GM12878 (cell line): Measurements from ENCODE around the gene DDX56.

Experiments
- CREM ChIP-seq: IDR thresholded peaks from 2 replicates; pipeline ENCODE4 v1.6.1; 2014; ENCODE audit warnings: antibody characterized with exemption, low read depth
- EP300 ChIP-seq, 2 experiments: fragments of 150-350 bp in 1 of 2; IDR thresholded peaks; 2 replicates each; pipeline ENCODE4 v1.6.1; 2011 to 2012; ENCODE audit warnings: low read depth in 2 of 2, low read length in 2 of 2, borderline replicate concordance in 1 of 2, improper control_type of control experiment in 1 of 2, inconsistent platforms in 1 of 2; ENCODE audit not compliant: control insufficient read depth in 1 of 2
- MYC ChIP-seq: IDR thresholded peaks from 2 replicates; pipeline ENCODE4 v1.6.1; 2011; ENCODE audit warnings: mild to moderate bottlenecking, low read length, moderate library complexity, inconsistent platforms; ENCODE audit not compliant: insufficient read depth, insufficient replicate concordance, insufficient read length, severe bottlenecking
- POLR2A ChIP-seq: IDR thresholded peaks from 2 replicates; pipeline ENCODE4 v1.6.1; 2011; ENCODE audit warnings: low read depth, mild to moderate bottlenecking, low read length
- RFX5 ChIP-seq: IDR thresholded peaks from 2 replicates; pipeline ENCODE4 v1.6.1; 2011; ENCODE audit warnings: low read depth, low read length, improper control_type of control experiment
- SMC3 ChIP-seq: IDR thresholded peaks from 2 replicates; pipeline ENCODE4 v1.6.1; 2011; ENCODE audit warnings: low read length, improper control_type of control experiment, borderline replicate concordance
- STAT3 ChIP-seq: IDR thresholded peaks from 2 replicates; pipeline ENCODE4 v1.6.1; 2011; ENCODE audit warnings: low read depth, low read length, improper control_type of control experiment
- TF ChIP-seq, protein P1 (sequence below): IDR thresholded peaks from 2 replicates; pipeline ENCODE4 v1.6.1; 2012; ENCODE audit warnings: mild to moderate bottlenecking, low read depth, low read length

DNA sequence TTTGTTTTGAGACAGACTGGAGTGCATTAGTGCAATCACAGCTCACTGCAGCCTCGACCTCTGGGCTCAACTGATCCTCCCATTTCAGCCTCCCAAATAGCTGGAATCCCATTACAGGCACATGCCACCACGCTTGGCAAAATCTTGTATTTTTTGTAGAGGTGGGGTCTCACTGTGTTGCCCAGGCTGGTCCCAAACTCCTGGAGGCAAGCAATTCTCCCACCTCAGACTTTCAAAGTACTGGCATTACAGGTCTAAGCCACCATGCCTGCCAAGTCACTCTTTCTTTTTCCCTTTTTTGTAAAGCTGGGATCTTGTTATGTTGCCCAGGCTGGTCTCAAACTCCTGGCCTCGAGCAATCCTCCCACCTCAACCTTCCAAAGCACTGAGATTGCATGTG is 24.3 kb downstream of the DDX56 start:
- no peak for TF ChIP-seq STAT3
- TF ChIP-seq CREM = no peak
- no peak for TF ChIP-seq RFX5
- TF ChIP-seq EP300 (IDR thresholded peaks at IDR 0.05; ENCODE audit: borderline replicate concordance in 1 of 2, control insufficient read depth in 1 of 2, low read depth in 2 of 2, low read length in 2 of 2) = no peak
- TF ChIP-seq SMC3 = no peak
- no peak for TF ChIP-seq MYC
- TF ChIP-seq POLR2A = no peak
- TF ChIP-seq, protein P1, sequence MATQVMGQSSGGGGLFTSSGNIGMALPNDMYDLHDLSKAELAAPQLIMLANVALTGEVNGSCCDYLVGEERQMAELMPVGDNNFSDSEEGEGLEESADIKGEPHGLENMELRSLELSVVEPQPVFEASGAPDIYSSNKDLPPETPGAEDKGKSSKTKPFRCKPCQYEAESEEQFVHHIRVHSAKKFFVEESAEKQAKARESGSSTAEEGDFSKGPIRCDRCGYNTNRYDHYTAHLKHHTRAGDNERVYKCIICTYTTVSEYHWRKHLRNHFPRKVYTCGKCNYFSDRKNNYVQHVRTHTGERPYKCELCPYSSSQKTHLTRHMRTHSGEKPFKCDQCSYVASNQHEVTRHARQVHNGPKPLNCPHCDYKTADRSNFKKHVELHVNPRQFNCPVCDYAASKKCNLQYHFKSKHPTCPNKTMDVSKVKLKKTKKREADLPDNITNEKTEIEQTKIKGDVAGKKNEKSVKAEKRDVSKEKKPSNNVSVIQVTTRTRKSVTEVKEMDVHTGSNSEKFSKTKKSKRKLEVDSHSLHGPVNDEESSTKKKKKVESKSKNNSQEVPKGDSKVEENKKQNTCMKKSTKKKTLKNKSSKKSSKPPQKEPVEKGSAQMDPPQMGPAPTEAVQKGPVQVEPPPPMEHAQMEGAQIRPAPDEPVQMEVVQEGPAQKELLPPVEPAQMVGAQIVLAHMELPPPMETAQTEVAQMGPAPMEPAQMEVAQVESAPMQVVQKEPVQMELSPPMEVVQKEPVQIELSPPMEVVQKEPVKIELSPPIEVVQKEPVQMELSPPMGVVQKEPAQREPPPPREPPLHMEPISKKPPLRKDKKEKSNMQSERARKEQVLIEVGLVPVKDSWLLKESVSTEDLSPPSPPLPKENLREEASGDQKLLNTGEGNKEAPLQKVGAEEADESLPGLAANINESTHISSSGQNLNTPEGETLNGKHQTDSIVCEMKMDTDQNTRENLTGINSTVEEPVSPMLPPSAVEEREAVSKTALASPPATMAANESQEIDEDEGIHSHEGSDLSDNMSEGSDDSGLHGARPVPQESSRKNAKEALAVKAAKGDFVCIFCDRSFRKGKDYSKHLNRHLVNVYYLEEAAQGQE = no peak
